HG02973 (cell line): ENCODE data around the gene ATRX.
"Not testable (repeated sequence)": the region's sequence is repeated elsewhere in the genome, so short reads cannot be mapped to it uniquely, and the experiment has no call there.

Experiments
- ATAC-seq: cut with Tn5 transposase; IDR thresholded peaks from one replicate; pipeline ENCODE4 v1.9.1; 2021; ENCODE audit warnings: moderate library complexity; ENCODE audit not compliant: unreplicated experiment

The ATRX gene

DNA sequence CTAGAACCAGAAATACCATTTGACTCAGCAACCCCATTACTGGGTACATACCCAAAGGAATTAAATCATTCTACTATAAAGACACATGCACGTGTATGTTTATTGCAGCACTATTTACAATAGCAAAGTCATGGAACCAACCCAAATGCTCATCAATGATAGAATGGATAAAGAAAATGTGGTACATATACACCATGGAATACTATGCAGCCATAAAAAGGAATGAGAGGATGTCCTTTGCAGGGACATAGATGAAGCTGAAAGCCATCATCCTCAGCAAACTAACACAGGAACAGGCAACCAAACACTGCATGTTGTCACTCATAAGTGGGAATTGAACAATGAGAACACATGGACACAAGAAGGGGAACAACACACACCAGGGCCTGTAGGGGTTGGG, 285.9 kb downstream of the ATRX start:
- ATAC-seq, result not testable (repeated sequence)

DNA sequence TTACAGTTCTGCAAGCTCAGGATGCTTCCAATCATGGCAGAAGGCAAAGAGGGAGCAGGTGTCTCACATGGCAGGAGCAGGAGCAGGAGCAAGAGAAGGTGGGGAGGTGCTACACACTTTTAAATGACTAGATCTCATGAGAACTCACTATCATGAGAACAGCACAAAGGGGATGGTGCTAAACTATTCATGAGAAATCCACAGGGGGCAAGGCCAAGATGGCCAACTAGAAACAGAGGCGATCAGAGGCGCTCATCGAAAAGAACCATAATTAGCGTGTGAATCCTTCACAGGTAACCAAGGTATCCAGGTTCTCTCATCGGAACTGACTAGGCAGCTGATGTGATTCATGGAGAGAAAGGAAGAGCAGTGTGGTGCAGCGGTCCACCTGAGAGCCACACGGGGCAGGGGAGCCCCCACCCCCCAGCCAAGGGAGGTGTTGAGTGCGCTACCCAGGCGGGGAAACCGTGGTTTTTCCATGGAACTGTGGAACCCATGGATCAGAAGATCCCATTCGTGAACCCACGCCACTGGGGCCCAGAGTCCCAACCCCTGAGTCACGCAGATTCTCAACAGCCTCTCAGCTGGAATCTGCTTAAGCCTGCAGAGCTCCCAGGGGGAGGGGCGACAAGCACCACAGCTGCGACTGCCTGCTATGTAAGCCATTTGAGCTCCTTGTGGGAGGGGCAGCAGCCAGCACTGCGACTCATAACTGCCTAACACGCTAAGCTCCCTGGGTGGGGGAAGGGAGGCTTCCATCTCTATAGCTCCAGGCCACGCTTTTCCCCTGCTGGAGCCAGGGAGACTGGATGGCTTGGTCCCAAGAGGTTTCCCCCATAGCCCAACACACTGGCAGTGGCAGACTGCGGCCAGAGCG, 292.1 kb downstream of the ATRX start:
- no peak for ATAC-seq

DNA sequence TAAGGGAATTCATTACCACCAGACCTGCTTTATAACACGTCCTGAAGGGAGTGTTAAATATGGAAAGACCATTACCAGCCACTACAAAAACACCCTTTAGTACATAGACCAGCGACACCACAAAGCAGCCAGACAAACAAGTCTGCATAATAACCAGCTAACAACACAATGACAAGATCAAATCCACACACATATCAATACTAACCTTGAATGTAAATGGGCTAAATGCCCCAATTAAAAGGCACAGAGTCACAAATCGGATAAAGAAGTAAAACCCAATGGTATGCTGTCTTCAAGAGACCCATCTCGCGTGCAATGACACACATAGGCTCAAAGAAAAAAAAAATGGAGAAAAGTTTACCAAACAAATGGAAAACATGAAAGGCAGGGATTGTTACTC, 302.0 kb downstream of the ATRX start:
- ATAC-seq, result no peak

DNA sequence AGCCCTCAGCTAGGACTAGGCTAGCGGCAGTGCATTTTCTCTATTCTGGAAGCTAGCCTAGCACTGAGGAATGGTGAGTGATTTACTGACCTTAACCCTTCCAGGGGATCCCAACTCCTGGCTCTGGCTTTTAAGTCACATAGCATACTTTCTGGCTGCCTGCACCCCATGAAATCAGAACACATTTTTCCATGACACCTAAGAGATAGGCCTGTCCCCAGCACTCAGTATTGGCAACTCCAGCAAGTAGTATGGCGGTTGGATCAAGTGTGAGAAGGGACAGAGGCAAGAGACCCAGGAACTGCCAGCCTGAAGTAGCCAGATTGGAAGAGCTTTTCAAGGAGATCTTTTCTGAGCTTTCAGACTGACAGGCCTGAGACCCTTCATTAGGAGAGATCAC, 330.6 kb downstream of the ATRX start:
- no peak for ATAC-seq
